Neuronal stem cell (in vitro differentiated cells): ENCODE measurements around the gene SPRY2.

Source experiments
- DNase-seq: peaks from one replicate; pipeline ENCODE4 v3.0.0-alpha.2; 2013; ENCODE audit warnings: low spot score
- H2AFZ ChIP-seq: one replicate; pipeline ENCODE4 v1.6.1; 2013; ENCODE audit warnings: mild to moderate bottlenecking, low read length, inconsistent platforms
- H2AK5ac ChIP-seq: 2 replicates; pipeline ENCODE4 v1.6.1; 2013; ENCODE audit warnings: low read depth, mild to moderate bottlenecking, inconsistent platforms, low read length, moderate library complexity, mixed read lengths
- H2BK120ac ChIP-seq: 2 replicates; pipeline ENCODE4 v1.6.1; 2013; ENCODE audit warnings: low read depth, mild to moderate bottlenecking, inconsistent platforms, low read length, moderate library complexity, mixed read lengths
- H2BK12ac ChIP-seq: one replicate; pipeline ENCODE4 v1.6.1; 2013; ENCODE audit warnings: low read length, inconsistent platforms
- H2BK15ac ChIP-seq: 2 replicates; pipeline ENCODE4 v1.6.1; 2013; ENCODE audit warnings: mild to moderate bottlenecking, low read length, inconsistent platforms, mixed read lengths
- H2BK5ac ChIP-seq: one replicate; pipeline ENCODE4 v1.6.1; 2013; ENCODE audit warnings: inconsistent platforms, mild to moderate bottlenecking, low read length, moderate library complexity
- H3K14ac ChIP-seq: one replicate; pipeline ENCODE4 v1.6.1; 2013; ENCODE audit warnings: low read length, inconsistent platforms
- H3K18ac ChIP-seq: 2 replicates; pipeline ENCODE4 v1.6.1; 2013; ENCODE audit warnings: low read length, inconsistent platforms
- H3K23ac ChIP-seq: 2 replicates; pipeline ENCODE4 v1.6.1; 2013; ENCODE audit warnings: low read depth, mild to moderate bottlenecking, mixed read lengths, low read length, inconsistent platforms; ENCODE audit not compliant: poor library complexity
- H3K27ac ChIP-seq: replicated peaks from 3 replicates; pipeline ENCODE4 v1.5.1; 2013; ENCODE audit warnings: low read length, inconsistent platforms
- H3K27me3 ChIP-seq, 3 experiments: 2 replicates each; pipeline ENCODE4 v1.6.1; 2013; ENCODE audit warnings: low read length in 3 of 3, mild to moderate bottlenecking in 2 of 3, inconsistent platforms in 1 of 3, low read depth in 1 of 3, mixed read lengths in 1 of 3, moderate library complexity in 1 of 3; ENCODE audit not compliant: control insufficient read depth in 3 of 3, insufficient read depth in 3 of 3
- H3K36me3 ChIP-seq, 2 donors: replicated peaks in 1 of 2; 2 replicates each; pipeline ENCODE4 v1.6.1; 2013; ENCODE audit warnings: low read length in 2 of 2; ENCODE audit not compliant: control insufficient read depth in 2 of 2, insufficient read depth in 2 of 2
- H3K4ac ChIP-seq: 2 replicates; pipeline ENCODE4 v1.6.1; 2013; ENCODE audit warnings: inconsistent platforms, mild to moderate bottlenecking, low read length, moderate library complexity
- H3K4me1 ChIP-seq, 2 donors: 1 replicate in 1 of 2; 2 replicates in 1 of 2; pipeline ENCODE4 v1.6.1; 2013; ENCODE audit warnings: low read length in 2 of 2, low read depth in 1 of 2; ENCODE audit not compliant: control insufficient read depth in 2 of 2, insufficient read depth in 1 of 2
- H3K4me2 ChIP-seq: one replicate; pipeline ENCODE4 v1.6.1; 2013; ENCODE audit warnings: mild to moderate bottlenecking, low read length, inconsistent platforms; ENCODE audit not compliant: insufficient read depth, poor library complexity, severe bottlenecking
- H3K4me3 ChIP-seq, 2 donors: 2 replicates each; pipeline ENCODE4 v1.5.1; 2013; ENCODE audit warnings: low read length in 2 of 2, mild to moderate bottlenecking in 2 of 2, inconsistent platforms in 1 of 2, moderate library complexity in 1 of 2
- H3K79me1 ChIP-seq: one replicate; pipeline ENCODE4 v1.6.1; 2013; ENCODE audit warnings: low read depth, mild to moderate bottlenecking, inconsistent platforms, low read length, moderate library complexity
- H3K9ac ChIP-seq: one replicate; pipeline ENCODE4 v1.6.1; 2013; ENCODE audit warnings: mild to moderate bottlenecking, low read depth, low read length, inconsistent platforms; ENCODE audit not compliant: poor library complexity
- H3K9me3 ChIP-seq, 2 donors: replicated peaks in 1 of 2; 2 replicates each; pipeline versions ENCODE3 to v1.6.1; 2013; ENCODE audit warnings: low read length in 2 of 2, mild to moderate bottlenecking in 2 of 2, inconsistent platforms in 1 of 2, low read depth in 1 of 2, mixed read lengths in 1 of 2, moderate library complexity in 1 of 2; ENCODE audit not compliant: control insufficient read depth in 2 of 2, insufficient read depth in 1 of 2
- H4K8ac ChIP-seq: one replicate; pipeline ENCODE4 v1.6.1; 2013; ENCODE audit warnings: low read depth, mild to moderate bottlenecking, inconsistent platforms, low read length, moderate library complexity
- H4K91ac ChIP-seq: one replicate; pipeline ENCODE4 v1.6.1; 2013; ENCODE audit warnings: low read length, low read depth, mild to moderate bottlenecking, inconsistent platforms; ENCODE audit not compliant: poor library complexity
- WGBS, 2 donors: extraction: QIAGEN DNeasy Blood & Tissue Kit; methylation state at CpG; one replicate each; pipeline ENCODE4 v1.1.7; 2013; ENCODE audit warnings: missing lambda C conversion rate in 2 of 2, mixed read lengths in 1 of 2; ENCODE audit not compliant: insufficient read length in 2 of 2, insufficient replicate concordance in 1 of 2; ENCODE audit errors: extremely low coverage in 2 of 2; 5-methylcytosine and 5-hydroxymethylcytosine counted together

The SPRY2 gene

GRCh38 chr13:80299046-80299445 is 41.9 kb downstream of the SPRY2 start:
- H3K14ac ChIP-seq: no peak overlapping the region
- no peak overlapping the region for H3K23ac ChIP-seq
- no peak overlapping the region for H2BK5ac ChIP-seq
- no peak overlapping the region for H3K27ac ChIP-seq
- H3K4me3 ChIP-seq: no peak overlapping the region
- no peaks in the 10 kb centered on the region for H3K79me1 ChIP-seq
- H3K9me3 ChIP-seq: peaks cover 0 to 5% of the 10 kb centered on the region in 2 donors
- no peak overlapping the region for H2BK12ac ChIP-seq
- H2BK120ac ChIP-seq: no peak overlapping the region
- no peak overlapping the region for H3K18ac ChIP-seq
- H3K27me3 ChIP-seq: no peaks in the 10 kb centered on the region
- H3K36me3 ChIP-seq: no peaks in the 10 kb centered on the region
- DNase-seq: no peak
- no peak overlapping the region for H3K9ac ChIP-seq
- H3K4ac ChIP-seq: no peak overlapping the region
- no peak overlapping the region for H2AFZ ChIP-seq
- H4K91ac ChIP-seq: no peak overlapping the region
- no peak overlapping the region for H3K4me2 ChIP-seq
- no peak overlapping the region for H2AK5ac ChIP-seq
- H2BK15ac ChIP-seq: no peak overlapping the region
- H4K8ac ChIP-seq: no peak overlapping the region
- H3K4me1 ChIP-seq: peaks cover 2 to 14% of the 10 kb centered on the region in 2 donors

- Histone ChIP-seq H2BK15ac (no peak overlapping the region), H3K4me2 (no peak overlapping the region), H3K9me3 (no peaks in the 10 kb centered on the region), H3K4me1 (peaks cover 2 to 14% of the 10 kb centered on the region in 2 donors), H3K27me3 (no peaks in the 10 kb centered on the region), H3K9ac (no peak overlapping the region), H2BK12ac (no peak overlapping the region), H3K23ac (no peak overlapping the region), H3K14ac (no peak overlapping the region), H2AK5ac (no peak overlapping the region), H4K8ac (no peak overlapping the region), H3K18ac (no peak overlapping the region), H2BK120ac (no peak overlapping the region), H3K79me1 (no peaks in the 10 kb centered on the region), H3K4me3 (no peak overlapping the region), H3K27ac (no peak overlapping the region), H4K91ac (no peak overlapping the region), H3K36me3 (no peaks in the 10 kb centered on the region), H2BK5ac (no peak overlapping the region), H3K4ac (no peak overlapping the region), H2AFZ (no peak overlapping the region)
- no CpG with 5 or more reads among the region's 2 CpGs for WGBS, 2 donors
- DNase-seq: no peak
These were observed 43.4 kb downstream of the SPRY2 start for GRCh38 chr13:80297503-80297902.

DNA sequence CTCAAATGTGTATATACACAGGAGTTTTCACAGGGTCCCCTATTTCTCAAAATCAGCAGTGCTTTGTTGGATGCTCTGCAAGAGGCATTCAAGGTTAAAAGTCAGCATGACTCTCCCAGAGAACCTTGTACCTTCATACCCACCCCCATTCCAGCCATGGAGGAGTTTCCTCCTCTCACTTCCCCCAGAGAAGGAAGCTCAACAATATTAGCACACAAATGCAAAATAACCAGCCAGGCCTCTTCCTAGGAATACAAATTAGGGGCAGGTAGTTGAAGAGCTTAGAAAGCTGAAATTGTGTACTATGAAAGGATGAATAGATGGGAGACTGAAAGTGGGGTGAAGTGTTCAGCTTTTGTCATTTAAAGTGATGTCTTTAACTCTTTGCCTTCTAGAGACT is 43.8 kb downstream of the SPRY2 start:
- H2BK120ac ChIP-seq: no peak overlapping the region
- no peak overlapping the region for H2BK5ac ChIP-seq
- no peak overlapping the region for H3K9ac ChIP-seq
- no peak overlapping the region for H3K4ac ChIP-seq
- H3K4me3 ChIP-seq: no peak overlapping the region
- no peaks in the 10 kb centered on the region for H3K36me3 ChIP-seq
- no peak overlapping the region for H3K4me2 ChIP-seq
- no peak for DNase-seq
- no peaks in the 10 kb centered on the region for H3K27me3 ChIP-seq
- no peaks in the 10 kb centered on the region for H3K79me1 ChIP-seq
- H4K8ac ChIP-seq: no peak overlapping the region
- H2BK15ac ChIP-seq: no peak overlapping the region
- H2AFZ ChIP-seq: no peak overlapping the region
- H2AK5ac ChIP-seq: no peak overlapping the region
- H3K14ac ChIP-seq: no peak overlapping the region
- H3K9me3 ChIP-seq: no peaks in the 10 kb centered on the region
- peak overlapping the region; percentile 34 for H3K27ac ChIP-seq
- no peak overlapping the region for H2BK12ac ChIP-seq
- H3K23ac ChIP-seq: no peak overlapping the region
- H3K18ac ChIP-seq: no peak overlapping the region
- no peak overlapping the region for H4K91ac ChIP-seq
- peaks cover 2 to 14% of the 10 kb centered on the region in 2 donors for H3K4me1 ChIP-seq

GRCh38 chr13:80296638-80297037 is 44.3 kb downstream of the SPRY2 start:
- Histone ChIP-seq H2AK5ac (no peak overlapping the region), H3K4ac (no peak overlapping the region), H2BK15ac (no peak overlapping the region), H3K36me3 (no peaks in the 10 kb centered on the region), H3K4me2 (no peak overlapping the region), H2AFZ (no peak overlapping the region), H3K4me1 (peaks cover 2 to 14% of the 10 kb centered on the region in 2 donors), H4K8ac (no peak overlapping the region), H3K27me3 (no peaks in the 10 kb centered on the region), H3K9me3 (no peaks in the 10 kb centered on the region), H4K91ac (no peak overlapping the region), H3K18ac (no peak overlapping the region), H3K79me1 (no peaks in the 10 kb centered on the region), H3K14ac (no peak overlapping the region), H2BK12ac (no peak overlapping the region), H3K27ac (no peak overlapping the region), H3K9ac (no peak overlapping the region), H3K4me3 (no peak overlapping the region), H2BK5ac (no peak overlapping the region), H2BK120ac (no peak overlapping the region), H3K23ac (no peak overlapping the region)
- no CpG with 5 or more reads among the region's 7 CpGs for WGBS, 2 donors
- no peak for DNase-seq
